Dermis blood vessel endothelial cell (primary cell): ENCODE measurements around the gene OTUB1. TPM values are rescaled to one million over a fixed set of nuclear protein-coding genes. Genes with fewer than 3 reads are reported as not detected.
A peak's percentile ranks its signal among the peaks of the same experiment; 100 is the strongest.

Source experiments
- DNase-seq: peaks from one replicate; pipeline ENCODE4 v3.0.0; 2010
- total RNA-seq: library from RNA; depleted of rRNA; stranded (reverse); fragments of >200 nt; gene quantifications from 2 replicates; pipeline ENCODE4 v1.2.3, GENCODE V29; 2014

Gene OTUB1
- total RNA-seq, 1 donor from 2014 or later = 57.7 TPM

- DNase-seq = peak; percentile 41
Observed at GRCh38 chr11:64025205-64025604, 39.0 kb downstream of the OTUB1 start.

- no peak for DNase-seq
Observed at GRCh38 chr11:64026575-64027205, 40.5 kb downstream of the OTUB1 start.

GRCh38 chr11:64027651-64028397 lies 41.6 kb downstream of the OTUB1 start:
- no peak for DNase-seq

- peak; percentile 16 for DNase-seq
Observed at GRCh38 chr11:64028398-64029115, 42.3 kb downstream of the OTUB1 start.

- DNase-seq = no peak
Observed at GRCh38 chr11:64029773-64030172, 43.5 kb downstream of the OTUB1 start.

GRCh38 chr11:64031001-64031400 lies 44.8 kb downstream of the OTUB1 start:
- no peak for DNase-seq

- no peak for DNase-seq
Observed at GRCh38 chr11:64032050-64032449, 45.8 kb downstream of the OTUB1 start.

- DNase-seq = no peak
Observed at GRCh38 chr11:64034411-64034811, 48.2 kb downstream of the OTUB1 start.

- no peak for DNase-seq
Observed at GRCh38 chr11:64035081-64035524, 48.9 kb downstream of the OTUB1 start.

- DNase-seq = no peak
Observed at GRCh38 chr11:64035576-64035975, 49.3 kb downstream of the OTUB1 start, which contains the start of gene FLRT1. Gene FLRT1, plus strand, starts transcription at chr11:64035931. Its CDS starts 80,337 bp downstream, at chr11:64116268.

- DNase-seq = peak; percentile 44
Observed at GRCh38 chr11:64036087-64037026, 50.1 kb downstream of the OTUB1 start.

- DNase-seq = no peak
Observed at GRCh38 chr11:64037027-64037634, 50.9 kb downstream of the OTUB1 start.

GRCh38 chr11:64038500-64038899 lies 52.3 kb downstream of the OTUB1 start:
- no peak for DNase-seq

GRCh38 chr11:64039012-64039665 lies 52.9 kb downstream of the OTUB1 start:
- no peak for DNase-seq

- DNase-seq = peak; percentile 17
Observed at GRCh38 chr11:64040684-64041322, 54.6 kb downstream of the OTUB1 start.

GRCh38 chr11:64041846-64042245 lies 55.6 kb downstream of the OTUB1 start:
- no peak for DNase-seq

- no peak for DNase-seq
Observed at GRCh38 chr11:64042301-64042700, 56.1 kb downstream of the OTUB1 start.

GRCh38 chr11:64043545-64043944 lies 57.3 kb downstream of the OTUB1 start:
- DNase-seq = no peak

- DNase-seq = no peak
Observed at GRCh38 chr11:64044730-64045393, 58.6 kb downstream of the OTUB1 start.

- DNase-seq = no peak
Observed at GRCh38 chr11:64045700-64046099, 59.5 kb downstream of the OTUB1 start.
